ENCODE data around the gene MUCL3.
"Not testable (repeated sequence)": the region's sequence is repeated elsewhere in the genome, so short reads cannot be mapped to it uniquely, and the experiment has no call there.

Gene MUCL3

GRCh38 chr6:30979690-30980089, 38.9 kb downstream of the MUCL3 start:
- no peak for DNase-seq (ENCODE audit: low spot score)

- DNase-seq (ENCODE audit: low spot score): no peak
Observed at GRCh38 chr6:30981942-30982772, 41.4 kb downstream of the MUCL3 start.

GRCh38 chr6:30983439-30983838, 42.7 kb downstream of the MUCL3 start, which contains the start of gene MUC21:
Gene MUC21, plus strand, starts transcription at chr6:30983718. Its CDS starts 241 bp downstream, at chr6:30983959.
- no peak for DNase-seq (ENCODE audit: low spot score)

GRCh38 chr6:30985490-30985889, 44.7 kb downstream of the MUCL3 start:
- no peak for DNase-seq (ENCODE audit: low spot score)

- DNase-seq (ENCODE audit: low spot score): no peak
Observed at GRCh38 chr6:30987304-30987703, 46.5 kb downstream of the MUCL3 start.

GRCh38 chr6:30988209-30988825, 47.5 kb downstream of the MUCL3 start:
- no peak for DNase-seq (ENCODE audit: low spot score)

GRCh38 chr6:30990422-30991086, 49.8 kb downstream of the MUCL3 start:
- no peak for DNase-seq (ENCODE audit: low spot score)

GRCh38 chr6:30991891-30992290, 51.1 kb downstream of the MUCL3 start:
- DNase-seq (ENCODE audit: low spot score): no peak

GRCh38 chr6:30997301-30997700, 56.5 kb downstream of the MUCL3 start:
- no peak for DNase-seq (ENCODE audit: low spot score)

- no peak for DNase-seq (ENCODE audit: low spot score)
Observed at GRCh38 chr6:30998785-30999184, 58.0 kb downstream of the MUCL3 start.

- DNase-seq (ENCODE audit: low spot score): not testable (repeated sequence)
Observed at GRCh38 chr6:31000067-31000860, 59.5 kb downstream of the MUCL3 start.

- DNase-seq (ENCODE audit: low spot score): no peak
Observed at GRCh38 chr6:31001281-31001888, 60.6 kb downstream of the MUCL3 start.

GRCh38 chr6:31002471-31002870, 61.7 kb downstream of the MUCL3 start:
- no peak for DNase-seq (ENCODE audit: low spot score)
